HG03439 (cell line): ENCODE data around the gene CFI.

ENCODE experiments used
- ATAC-seq: cut with Tn5 transposase; IDR thresholded peaks from one replicate; pipeline ENCODE4 v1.9.1; 2021; ENCODE audit warnings: mild to moderate bottlenecking, moderate library complexity; ENCODE audit not compliant: unreplicated experiment

CFI gene

DNA sequence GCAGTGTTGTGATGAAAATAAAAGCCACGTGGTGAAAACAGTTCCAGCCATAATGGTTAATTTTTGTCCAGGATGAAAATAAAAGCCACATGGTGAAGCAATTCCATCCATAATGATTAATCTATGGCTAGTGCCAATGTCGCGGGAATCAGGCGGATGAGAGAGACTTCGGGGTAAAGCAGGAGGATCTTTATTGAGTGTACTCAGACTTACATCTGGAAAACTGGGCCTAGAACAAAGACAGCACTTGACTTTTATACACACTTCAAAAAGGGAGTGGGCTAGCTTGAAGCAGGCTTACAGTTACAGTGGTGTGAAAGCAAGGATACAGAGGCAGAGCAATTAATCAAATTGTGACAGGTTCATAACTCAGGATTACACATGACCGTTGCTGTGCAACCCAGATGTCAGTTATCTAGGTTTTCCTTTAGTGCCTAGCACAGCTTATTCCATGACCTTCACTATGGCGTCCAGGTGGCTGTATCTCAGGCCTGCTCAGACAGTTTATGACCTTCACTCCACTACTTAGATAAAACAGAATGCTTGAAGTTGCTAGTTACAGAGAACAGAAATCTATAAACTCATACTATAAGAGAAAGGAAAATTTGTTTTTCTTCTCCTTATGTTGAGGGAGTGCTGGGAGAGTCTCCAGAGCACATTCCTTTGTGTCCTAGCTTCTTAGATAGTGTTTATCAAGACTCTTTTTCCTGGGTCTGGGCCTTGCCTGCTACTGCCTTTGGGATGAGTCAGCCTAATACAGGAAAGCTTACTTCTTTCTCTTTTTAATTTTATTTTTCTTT, 66.0 kb downstream of the CFI start:
- ATAC-seq = no peak

DNA sequence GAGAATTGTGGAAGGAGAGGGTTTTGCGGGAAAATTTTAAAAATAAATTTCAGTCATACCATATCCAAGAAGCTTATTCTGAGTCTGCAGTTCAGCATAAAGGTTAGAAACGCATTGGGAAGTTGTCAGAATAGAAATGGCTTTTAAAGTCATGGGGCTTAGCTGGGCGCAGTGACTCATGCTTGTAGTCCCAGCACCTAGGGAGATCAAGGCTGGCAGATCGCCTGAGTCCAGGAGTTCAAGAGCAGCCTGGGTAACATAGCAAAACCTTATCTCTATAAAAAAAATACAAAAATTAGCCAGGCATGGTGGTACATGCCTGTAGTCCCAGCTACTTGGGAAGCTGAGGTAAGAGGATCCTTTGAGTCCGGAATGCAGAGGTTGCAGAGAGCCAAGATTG, 68.1 kb downstream of the CFI start:
- no peak for ATAC-seq

- no peak for ATAC-seq
These were observed 70.9 kb downstream of the CFI start for GRCh38 chr4:109730619-109731545.

GRCh38 chr4:109729718-109730618, 71.8 kb downstream of the CFI start, which contains the start of gene PLA2G12A:
PLA2G12A (minus strand) TSS chr4:109730070; CDS start chr4:109729809, 261 bp downstream.
- peak; percentile 91 for ATAC-seq

GRCh38 chr4:109729117-109729717, 72.6 kb downstream of the CFI start:
- ATAC-seq = no peak

GRCh38 chr4:109728385-109728784, 73.4 kb downstream of the CFI start:
- ATAC-seq = no peak

- ATAC-seq = no peak
These were observed 78.7 kb downstream of the CFI start for GRCh38 chr4:109723110-109723509.

- no peak for ATAC-seq
These were observed 79.4 kb downstream of the CFI start for GRCh38 chr4:109722357-109722756.

- no peak for ATAC-seq
These were observed 80.8 kb downstream of the CFI start for GRCh38 chr4:109721033-109721432.

- no peak for ATAC-seq
These were observed 82.2 kb downstream of the CFI start for GRCh38 chr4:109719604-109720003.

DNA sequence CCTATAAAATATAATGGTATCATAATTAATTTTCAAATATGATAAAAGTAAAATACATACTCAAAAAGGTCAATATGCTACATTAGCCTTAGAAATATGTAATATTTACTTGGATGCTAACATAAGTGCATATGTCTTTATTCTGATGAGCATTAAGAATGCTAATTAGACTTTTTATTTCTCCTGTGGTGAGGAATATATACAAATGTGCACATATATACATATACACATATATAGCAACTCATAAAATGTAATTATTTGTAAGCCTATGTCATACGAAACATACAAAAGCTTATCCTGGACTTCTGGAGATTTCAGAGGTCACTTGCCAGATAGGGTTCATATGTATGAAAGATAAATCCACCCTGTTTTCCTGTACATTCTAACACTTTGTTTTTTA, 83.0 kb downstream of the CFI start:
- no peak for ATAC-seq

DNA sequence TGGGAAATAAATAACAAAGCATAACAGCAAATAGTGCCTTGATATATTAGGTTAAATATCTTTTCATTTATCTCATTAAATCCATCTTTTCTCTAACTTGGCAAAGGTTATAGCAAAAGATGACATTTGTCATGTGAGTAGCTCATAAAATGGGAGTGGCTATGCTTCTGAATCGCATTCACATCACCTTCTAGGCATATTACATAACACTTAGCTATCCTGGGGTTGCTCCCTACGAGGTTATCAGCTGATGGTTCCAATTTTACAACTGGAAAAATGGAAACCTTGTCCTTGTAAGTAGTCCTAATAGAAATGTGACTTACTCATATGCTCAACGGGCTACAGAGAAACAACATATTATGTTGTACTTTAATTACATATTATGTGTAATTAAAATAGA, 88.3 kb downstream of the CFI start:
- ATAC-seq = no peak

DNA sequence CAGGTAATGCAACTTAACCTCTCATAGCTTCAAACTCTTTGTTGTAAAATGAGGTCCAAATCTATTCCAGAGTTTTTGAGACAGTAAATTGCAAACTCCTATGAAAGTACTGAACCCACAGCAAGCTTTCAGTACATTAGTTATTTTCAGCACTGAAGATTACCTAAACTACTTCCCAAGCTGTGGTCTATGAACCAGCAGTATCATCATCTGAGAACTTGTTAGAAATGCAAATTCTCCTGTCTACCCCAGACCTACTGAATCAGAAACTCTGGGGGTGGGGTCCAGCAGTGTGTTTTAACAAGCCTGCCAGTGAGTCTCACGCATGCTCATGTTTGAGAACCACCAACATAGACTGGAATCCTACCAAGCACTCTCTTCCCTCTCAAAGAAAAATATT, 92.8 kb downstream of the CFI start:
- ATAC-seq = peak; percentile 88

DNA sequence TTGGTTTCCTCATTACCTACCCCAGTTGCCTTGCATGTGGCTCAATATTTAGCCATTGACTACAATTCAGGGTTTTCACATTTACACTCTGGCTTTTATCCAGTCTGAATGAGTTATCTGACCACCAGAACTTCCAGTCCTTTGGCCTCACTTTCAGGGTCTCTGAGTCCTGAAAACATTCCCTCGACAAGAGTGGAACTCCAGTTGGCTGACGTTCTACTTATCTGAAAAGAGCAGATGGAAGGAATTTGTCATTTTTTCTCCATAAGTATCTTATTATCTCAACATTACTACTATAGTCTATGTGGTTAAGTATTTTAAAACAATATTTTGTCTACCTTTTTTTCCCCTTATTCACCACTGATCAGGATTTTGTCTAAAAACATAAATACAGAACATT, 93.4 kb downstream of the CFI start:
- no peak for ATAC-seq

GRCh38 chr4:109703664-109704361, 98.0 kb downstream of the CFI start:
- ATAC-seq = no peak

DNA sequence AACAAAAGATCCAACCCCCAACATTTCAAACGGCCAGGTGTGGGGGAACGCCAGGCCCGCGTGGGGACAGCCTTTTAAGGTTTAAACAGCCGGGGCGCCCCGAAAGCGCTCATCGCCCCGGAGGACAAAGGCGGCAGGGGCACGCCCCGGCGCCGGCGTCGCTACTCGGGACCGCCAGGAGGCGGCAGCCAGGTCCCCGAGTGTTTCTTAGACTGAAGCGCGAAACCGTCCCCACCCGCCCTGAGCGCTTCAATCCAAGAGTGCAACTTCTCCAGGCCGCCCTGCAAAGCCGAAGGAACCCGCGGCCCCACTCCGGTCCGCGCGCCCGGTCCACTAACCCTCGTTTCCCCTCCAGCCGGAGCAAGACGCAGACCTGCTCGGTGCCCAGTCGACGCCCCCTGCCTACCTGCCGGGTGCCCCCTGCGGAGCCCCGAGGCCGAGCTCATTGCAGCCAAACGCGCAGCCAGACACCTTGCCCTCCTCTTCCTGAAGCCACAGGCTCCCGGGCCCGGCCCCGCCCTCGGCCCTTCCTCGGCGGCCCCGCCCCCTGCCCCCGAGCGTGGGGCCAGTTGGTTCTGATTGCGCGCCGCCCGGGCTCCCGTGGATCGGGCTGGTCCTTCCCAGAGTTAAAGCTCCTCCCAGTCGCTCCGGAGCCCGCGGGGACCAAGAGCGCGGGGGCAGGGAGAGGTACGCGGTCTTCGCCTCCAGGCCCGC, 98.7 kb downstream of the CFI start, which contains the start of gene CASP6:
CASP6 (minus strand) TSS at position 496 of the 714 bp plus-strand sequence; CDS start at position 446, 50 bp downstream.
- ATAC-seq = peak; percentile 82

DNA sequence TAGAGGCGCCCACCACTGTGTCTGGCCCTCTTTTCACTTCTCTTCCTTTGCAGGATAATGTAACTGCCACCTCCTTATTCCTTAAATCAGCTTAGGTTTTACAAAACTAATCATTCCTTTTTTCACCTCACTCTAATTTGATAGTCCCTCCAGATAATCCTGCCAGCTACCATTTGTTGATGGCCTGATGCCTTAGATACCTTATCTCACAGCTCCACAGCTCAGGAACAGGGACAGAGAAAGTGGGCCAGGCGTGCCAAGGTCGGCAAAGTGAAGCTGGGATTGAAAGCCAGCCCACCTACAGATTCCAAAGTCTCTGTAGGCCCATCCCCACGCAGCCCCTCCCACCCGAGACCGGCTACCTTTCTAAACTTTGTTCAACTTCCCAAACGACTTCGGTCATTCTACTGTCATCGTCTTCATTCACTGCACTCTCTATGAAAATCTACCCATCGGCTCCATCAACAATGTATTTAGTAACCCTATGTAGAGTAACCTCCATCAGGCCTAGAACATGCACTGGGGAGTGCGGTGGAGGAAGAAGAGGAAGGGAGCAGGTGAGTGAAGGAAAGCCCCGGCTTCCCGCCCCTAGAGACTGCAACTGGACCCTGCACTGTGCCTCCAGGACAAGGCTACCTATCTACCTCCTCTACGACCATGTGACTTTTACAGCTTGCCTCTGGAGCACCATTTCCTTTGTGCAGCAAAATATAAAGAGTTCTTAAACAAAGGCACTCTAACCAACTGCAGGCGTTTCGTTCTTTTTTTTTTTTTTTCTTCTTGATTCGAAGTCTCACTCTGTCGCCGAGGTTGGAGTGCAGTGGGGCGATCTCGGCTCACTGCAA, 100.0 kb downstream of the CFI start:
- no peak for ATAC-seq

DNA sequence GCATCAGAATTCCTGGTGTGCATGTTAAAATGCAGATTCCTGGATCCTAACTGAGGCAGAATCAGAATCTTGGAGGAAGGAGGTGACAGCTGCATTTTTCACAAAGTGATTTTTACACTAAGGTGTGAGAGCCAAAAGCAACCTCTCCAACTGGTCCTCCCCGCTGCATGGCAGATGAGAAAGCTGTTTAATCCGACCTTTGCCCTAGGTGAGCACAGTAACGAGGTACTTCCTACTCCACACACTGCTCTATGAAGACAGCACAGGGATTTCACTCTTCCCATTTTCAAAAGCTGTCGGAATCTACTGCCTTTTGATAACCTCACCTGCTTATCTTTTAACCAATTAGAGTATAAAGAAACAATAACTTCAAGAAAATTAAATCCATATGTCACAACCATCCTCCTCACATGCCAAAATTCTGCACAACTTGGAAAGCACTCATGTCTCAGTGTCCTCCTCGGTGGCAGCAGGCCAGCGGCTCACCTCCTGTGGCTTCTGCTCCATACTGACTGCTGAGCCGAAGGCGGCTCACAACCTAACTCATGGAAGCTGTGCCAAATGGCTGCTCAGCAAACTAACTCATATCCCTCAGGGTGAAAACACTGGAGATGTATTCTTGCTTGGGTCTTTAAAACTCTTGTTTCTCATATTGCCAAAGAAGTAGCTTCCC, 102.1 kb downstream of the CFI start:
- ATAC-seq = no peak
